Heart left ventricle (tissue), 16 donors: ENCODE data around the gene NOC2L. TPM values are rescaled to one million over a fixed set of nuclear protein-coding genes. Genes with fewer than 3 reads are reported as not detected.
A peak's percentile ranks its signal among the peaks of the same experiment; 100 is the strongest.

Source experiments
- ATAC-seq, 4 donors: fragments of 200-7000 bp; cut with Tn5 transposase; one replicate each; pipeline ENCODE4 v1.9.1; 2020 to 2022; ENCODE audit warnings: moderate library complexity in 4 of 4, mild to moderate bottlenecking in 3 of 4, moderate number of reproducible peaks in 1 of 4
- DNase-seq, 5 donors: peaks; one replicate each; pipeline ENCODE4 v3.0.0-alpha.2; 2020
- H3K27ac ChIP-seq, 12 donors: fragments of 200-600 bp; sonication (generic) in 4 of 12; one replicate each; pipeline versions ENCODE4 v1.5.0 to v1.8.0; 2016 to 2022; ENCODE audit warnings: mild to moderate bottlenecking in 2 of 12
- H3K27me3 ChIP-seq, 9 donors: fragments of 200-600 bp; sonication (generic) in 2 of 9; one replicate each; pipeline versions ENCODE4 v1.5.1 to v1.8.0; 2016 to 2022; ENCODE audit warnings: mild to moderate bottlenecking in 3 of 9
- H3K36me3 ChIP-seq, 9 donors: fragments of 200-600 bp; sonication (generic) in 2 of 9; one replicate each; pipeline versions ENCODE4 v1.5.0 to v1.8.0; 2018 to 2022; ENCODE audit warnings: mild to moderate bottlenecking in 2 of 9
- H3K4me1 ChIP-seq, 12 donors: fragments of 200-600 bp; sonication (generic) in 4 of 12; one replicate each; pipeline versions ENCODE4 v1.5.0 to v1.8.0; 2016 to 2022; ENCODE audit warnings: mild to moderate bottlenecking in 3 of 12
- H3K4me3 ChIP-seq, 12 donors: fragments of 200-600 bp; sonication (generic) in 4 of 12; one replicate each; pipeline versions ENCODE4 v1.5.0 to v1.8.0; 2017 to 2022; ENCODE audit warnings: mild to moderate bottlenecking in 9 of 12, moderate library complexity in 4 of 12
- H3K9me3 ChIP-seq, 12 donors: fragments of 200-600 bp; sonication (generic) in 4 of 12; one replicate each; pipeline versions ENCODE4 v1.5.0 to v1.8.0; 2016 to 2022; ENCODE audit warnings: mild to moderate bottlenecking in 1 of 12
- POLR2A ChIP-seq, 2 donors: fragments of 450-650 bp; IDR thresholded peaks; one replicate each; pipeline ENCODE4 v1.6.1; 2017; ENCODE audit warnings: antibody characterized with exemption in 2 of 2, mild to moderate bottlenecking in 2 of 2, moderate library complexity in 2 of 2
- WGBS, 4 donors: extraction: QIAGEN DNeasy Blood & Tissue Kit in 2 of 4; methylation state at CpG; one replicate each; pipeline versions ENCODE4 v1.1.5 to v1.1.7; 2013 to 2018; 5-methylcytosine and 5-hydroxymethylcytosine counted together
- intact Hi-C, 10 donors: fragments of 100-400 bp; cut with DNase I; formaldehyde crosslinking; loops; one replicate each; pipeline versions ENCODE4 v1.11.1 to v1.14.2; 2022
- polyA plus RNA-seq, 2 donors: library from polyadenylated mRNA; stranded (reverse); fragments of 200-250 nt; gene quantifications; one replicate each; pipeline ENCODE4 v1.2.3, GENCODE V29; 2013
- total RNA-seq, 9 donors: library from RNA; depleted of rRNA in 2 of 9; stranded (reverse); fragments of >200 nt in 2 of 9; fragmentation: NEBNext Ultra II Directional in 3 of 9; extraction: Animal tissue kit (Norgen Biotek cat#: 25700) in 3 of 9; gene quantifications; one replicate each; pipeline versions ENCODE4 v1.1.0 to v1.2.4, GENCODE V29; 2016 to 2023
- TF ChIP-seq, protein P1 (sequence below), 12 donors: fragments of 200-600 bp; sonication (generic) in 4 of 12; IDR thresholded peaks; one replicate each; pipeline versions ENCODE4 v1.5.0 to v1.8.0; 2018 to 2022; ENCODE audit warnings: antibody characterized with exemption in 12 of 12, mild to moderate bottlenecking in 5 of 12
- donor health status: ischemic (EF 13 %, LVEDD 7.1; RV severe dilation, severe dysfunction).
- donor health status: healthy with polysubstance abuse.
- donor health status: DM: no; HTN: yes; CAD: no.
- donor health status: DM: no; HTN: no; CAD: no.
- donor health status: ischemic (EF 25% LVEDD 6.9; RV normal size, moderate dysfunction).
- donor health status: ischemic (EF 25% LVEDD 5.7; RV mildly dilated, moderate dysfunction).
- donor health status: healthy.
- donor health status: DM: yes; HTN: yes; CAD: no.
- donor health status: ischemic (EF 35%, LVEDD 5.7; RV mildly dilated, moderate dysfunction).
- donor health status: nonischemic (EF 11% LVEDD 7.7; RV severe dilation, severe dysfunction).
- donor health status: DM: yes; HTN: yes; CAD: no.
- donor health status: PGD.
- donor health status: ischemic (EF 29% LVEDD 5.4; RV normal size, mild dysfunction).
- donor health status: nonischemic (EF 23%, LVEDD 6.1; RV moderate dilation, normal function).

NOC2L gene
- total and polyA plus RNA-seq, 11 donors: 36.0 to 85.3 (median 44.0) TPM

GRCh38 chr1:972726-973458 lies 13.8 kb upstream of the NOC2L start:
- no peak overlapping the region for H3K4me3 ChIP-seq
- DNase-seq (peak in 3 of 5 donors; percentile 20 to 44 (median 42)), ATAC-seq (peak; percentile 4 to 25 (median 11))
- intact Hi-C loops: loop anchor here in 1 of 10 donors (10.0 kb wide), 1 partner anchor 522 kb away; no protein-coding TSS in a partner anchor
- TF ChIP-seq, protein P1, sequence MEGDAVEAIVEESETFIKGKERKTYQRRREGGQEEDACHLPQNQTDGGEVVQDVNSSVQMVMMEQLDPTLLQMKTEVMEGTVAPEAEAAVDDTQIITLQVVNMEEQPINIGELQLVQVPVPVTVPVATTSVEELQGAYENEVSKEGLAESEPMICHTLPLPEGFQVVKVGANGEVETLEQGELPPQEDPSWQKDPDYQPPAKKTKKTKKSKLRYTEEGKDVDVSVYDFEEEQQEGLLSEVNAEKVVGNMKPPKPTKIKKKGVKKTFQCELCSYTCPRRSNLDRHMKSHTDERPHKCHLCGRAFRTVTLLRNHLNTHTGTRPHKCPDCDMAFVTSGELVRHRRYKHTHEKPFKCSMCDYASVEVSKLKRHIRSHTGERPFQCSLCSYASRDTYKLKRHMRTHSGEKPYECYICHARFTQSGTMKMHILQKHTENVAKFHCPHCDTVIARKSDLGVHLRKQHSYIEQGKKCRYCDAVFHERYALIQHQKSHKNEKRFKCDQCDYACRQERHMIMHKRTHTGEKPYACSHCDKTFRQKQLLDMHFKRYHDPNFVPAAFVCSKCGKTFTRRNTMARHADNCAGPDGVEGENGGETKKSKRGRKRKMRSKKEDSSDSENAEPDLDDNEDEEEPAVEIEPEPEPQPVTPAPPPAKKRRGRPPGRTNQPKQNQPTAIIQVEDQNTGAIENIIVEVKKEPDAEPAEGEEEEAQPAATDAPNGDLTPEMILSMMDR (IDR thresholded peaks at IDR 0.05): no peak
- no peak for TF ChIP-seq POLR2A (IDR thresholded peaks at IDR 0.05)
- H3K27ac ChIP-seq: peak overlapping the region in 2 of 12 donors; percentile 39 to 47
- H3K4me1 ChIP-seq: peaks cover 0 to 41% (median 9%) of the 10 kb centered on the region in 12 donors
- peaks cover 0 to 69% (median 41%) of the 10 kb centered on the region in 9 donors for H3K27me3 ChIP-seq
- H3K9me3 ChIP-seq: no peaks in the 10 kb centered on the region
- H3K36me3 ChIP-seq: no peaks in the 10 kb centered on the region
- 58 to 76% (median 63%) methylated on average over 26 to 28 of the region's 28 CpGs for WGBS, 4 donors

GRCh38 chr1:971751-972506 lies 12.9 kb upstream of the NOC2L start:
- TF ChIP-seq POLR2A (IDR thresholded peaks at IDR 0.05): no peak
- TF ChIP-seq, protein P1 (IDR thresholded peaks at IDR 0.05): no peak
- WGBS, 4 donors: 75 to 80% (median 77%) methylated on average over 20 to 34 of the region's 34 CpGs
- intact Hi-C loops: loop anchor here in 1 of 10 donors (10.0 kb wide), 1 partner anchor 523 kb away; no protein-coding TSS in a partner anchor
- Histone ChIP-seq H3K27ac (no peak overlapping the region), H3K9me3 (no peaks in the 10 kb centered on the region), H3K4me3 (no peak overlapping the region), H3K36me3 (no peaks in the 10 kb centered on the region), H3K27me3 (peaks cover 0 to 71% (median 46%) of the 10 kb centered on the region in 9 donors), H3K4me1 (peaks cover 0 to 46% (median 13%) of the 10 kb centered on the region in 12 donors)
- DNase-seq (peak in 4 of 5 donors; percentile 12 to 31 (median 20)), ATAC-seq (peak in 3 of 4 donors; percentile 1 to 3 (median 2))

DNA sequence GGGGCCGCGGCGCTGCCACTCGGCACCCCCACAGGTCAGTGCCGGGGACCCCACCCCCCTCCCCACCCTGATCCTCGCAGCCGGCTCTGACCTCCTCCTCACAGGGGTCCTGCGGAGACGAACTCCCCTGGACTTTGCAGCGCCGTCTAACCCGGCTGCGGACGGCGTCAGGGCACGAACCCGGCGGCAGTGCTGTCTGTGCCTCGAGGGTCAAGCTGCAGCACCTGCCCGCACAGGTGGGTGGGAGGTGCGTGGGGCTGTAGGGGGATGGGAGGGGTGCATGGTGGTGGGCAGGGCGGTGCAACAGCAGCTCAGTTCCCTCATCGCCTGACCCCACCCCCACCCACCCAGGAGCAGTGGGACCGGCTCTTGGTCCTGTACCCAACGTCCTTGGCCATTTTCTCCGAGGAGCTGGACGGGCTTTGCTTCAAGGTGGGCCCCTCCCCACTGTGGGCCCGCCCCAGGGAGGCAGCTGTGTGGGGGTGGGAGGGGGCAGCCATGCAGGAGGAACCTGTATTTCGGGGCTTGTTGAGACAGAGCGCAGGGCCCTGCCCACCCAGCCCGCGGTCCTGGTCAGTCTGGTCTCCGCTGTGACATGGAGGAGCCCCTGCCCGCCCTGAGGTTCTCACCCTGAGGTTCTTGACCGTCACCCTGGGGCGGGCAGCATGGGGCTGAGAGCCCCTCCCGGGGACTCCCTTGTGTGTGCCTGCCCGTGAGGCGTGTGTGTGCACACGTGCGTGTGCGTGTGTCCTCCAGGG lies 12.1 kb upstream of the NOC2L start:
- WGBS, 4 donors: 36 to 89% (median 47%) methylated on average over 7 to 42 of the region's 42 CpGs
- Histone ChIP-seq H3K4me3 (no peak overlapping the region), H3K9me3 (no peaks in the 10 kb centered on the region), H3K27ac (no peak overlapping the region), H3K27me3 (peaks cover 0 to 68% (median 46%) of the 10 kb centered on the region in 9 donors), H3K4me1 (peaks cover 4 to 51% (median 17%) of the 10 kb centered on the region in 12 donors), H3K36me3 (no peaks in the 10 kb centered on the region)
- ATAC-seq (peak in 1 of 4 donors; percentile 0), DNase-seq (peak in 3 of 5 donors; percentile 7 to 25 (median 17))
- intact Hi-C loops: loop anchor here in 1 of 10 donors (10.0 kb wide), 1 partner anchor 524 kb away; no protein-coding TSS in a partner anchor
- TF ChIP-seq, protein P1 (IDR thresholded peaks at IDR 0.05): no peak
